HCT116 (cell line): Measurements from ENCODE around the gene KIAA2012.

Source experiments
- EZH2phosphoT487 ChIP-seq: fragments of 200-600 bp; IDR thresholded peaks from 2 replicates; pipeline ENCODE4 v1.6.1; 2018; ENCODE audit warnings: antibody characterized with exemption, borderline replicate concordance
- POLR2A ChIP-seq: IDR thresholded peaks from 2 replicates; pipeline ENCODE4 v1.7.0; 2011; ENCODE audit warnings: borderline replicate concordance; ENCODE audit not compliant: insufficient read depth, insufficient read length; ENCODE audit errors: extremely low read depth
- POLR2AphosphoS5 ChIP-seq: IDR thresholded peaks from 2 replicates; pipeline ENCODE4 v1.6.1; 2011; ENCODE audit warnings: mild to moderate bottlenecking, low read depth, low read length, moderate library complexity
- TCF7L2 ChIP-seq: IDR thresholded peaks from 2 replicates; pipeline ENCODE4 v1.7.0; 2011; ENCODE audit warnings: borderline replicate concordance, inconsistent platforms; ENCODE audit not compliant: insufficient read depth, insufficient read length; ENCODE audit errors: extremely low read depth
- TF ChIP-seq, protein P1 (sequence below), 3 experiments: fragments of 200-600 bp in 1 of 3; sonication (generic) in 1 of 3; IDR thresholded peaks in 2 of 3; conservative IDR thresholded peaks in 1 of 3; 2 replicates each; pipeline ENCODE4 v1.5.1; 2012 to 2017; ENCODE audit warnings: low read depth in 2 of 3, low read length in 2 of 3, antibody characterized with exemption in 1 of 3, borderline replicate concordance in 1 of 3, control low read depth in 1 of 3, mild to moderate bottlenecking in 1 of 3, mixed read lengths in 1 of 3, mixed run types in 1 of 3, moderate library complexity in 1 of 3; ENCODE audit not compliant: insufficient read depth in 1 of 3
- TF ChIP-seq, protein P2 (sequence below): IDR thresholded peaks from 2 replicates; pipeline ENCODE4 v1.6.1; 2012; ENCODE audit warnings: low read depth
- TF ChIP-seq, protein P3 (sequence below): IDR thresholded peaks from 2 replicates; pipeline ENCODE4 v1.6.1; 2012

DNA sequence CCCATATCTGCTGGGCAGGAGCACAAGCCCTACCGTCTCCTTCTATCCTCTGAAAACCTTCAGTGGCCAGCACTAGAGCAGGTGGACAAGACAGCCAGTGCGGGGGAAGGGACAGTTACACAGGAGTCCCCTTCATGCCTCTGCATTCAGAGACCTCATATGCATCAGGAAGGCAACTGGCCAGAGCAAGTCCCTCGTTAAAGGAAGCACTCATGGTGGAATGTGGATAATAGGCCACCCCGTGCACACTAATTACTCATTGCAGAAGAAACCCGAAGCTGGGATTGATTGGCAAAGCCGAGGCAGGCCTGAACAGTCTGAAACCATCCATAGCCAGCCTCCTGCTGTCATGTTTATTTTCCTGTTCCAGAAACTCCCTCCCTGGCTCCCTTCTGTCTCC is 11.2 kb downstream of the KIAA2012 start:
- no peak for TF ChIP-seq EZH2phosphoT487
- TF ChIP-seq POLR2A = no peak
- no peak for TF ChIP-seq POLR2AphosphoS5
- TF ChIP-seq, protein P1, sequence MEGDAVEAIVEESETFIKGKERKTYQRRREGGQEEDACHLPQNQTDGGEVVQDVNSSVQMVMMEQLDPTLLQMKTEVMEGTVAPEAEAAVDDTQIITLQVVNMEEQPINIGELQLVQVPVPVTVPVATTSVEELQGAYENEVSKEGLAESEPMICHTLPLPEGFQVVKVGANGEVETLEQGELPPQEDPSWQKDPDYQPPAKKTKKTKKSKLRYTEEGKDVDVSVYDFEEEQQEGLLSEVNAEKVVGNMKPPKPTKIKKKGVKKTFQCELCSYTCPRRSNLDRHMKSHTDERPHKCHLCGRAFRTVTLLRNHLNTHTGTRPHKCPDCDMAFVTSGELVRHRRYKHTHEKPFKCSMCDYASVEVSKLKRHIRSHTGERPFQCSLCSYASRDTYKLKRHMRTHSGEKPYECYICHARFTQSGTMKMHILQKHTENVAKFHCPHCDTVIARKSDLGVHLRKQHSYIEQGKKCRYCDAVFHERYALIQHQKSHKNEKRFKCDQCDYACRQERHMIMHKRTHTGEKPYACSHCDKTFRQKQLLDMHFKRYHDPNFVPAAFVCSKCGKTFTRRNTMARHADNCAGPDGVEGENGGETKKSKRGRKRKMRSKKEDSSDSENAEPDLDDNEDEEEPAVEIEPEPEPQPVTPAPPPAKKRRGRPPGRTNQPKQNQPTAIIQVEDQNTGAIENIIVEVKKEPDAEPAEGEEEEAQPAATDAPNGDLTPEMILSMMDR (IDR thresholded peaks at IDR 0.05 in 2 of 3, conservative IDR thresholded peaks at IDR 0.05 in 1 of 3; ENCODE audit: borderline replicate concordance in 1 of 3, insufficient read depth in 1 of 3, low read depth in 2 of 3, low read length in 2 of 3) = no peak
- TF ChIP-seq, protein P2, sequence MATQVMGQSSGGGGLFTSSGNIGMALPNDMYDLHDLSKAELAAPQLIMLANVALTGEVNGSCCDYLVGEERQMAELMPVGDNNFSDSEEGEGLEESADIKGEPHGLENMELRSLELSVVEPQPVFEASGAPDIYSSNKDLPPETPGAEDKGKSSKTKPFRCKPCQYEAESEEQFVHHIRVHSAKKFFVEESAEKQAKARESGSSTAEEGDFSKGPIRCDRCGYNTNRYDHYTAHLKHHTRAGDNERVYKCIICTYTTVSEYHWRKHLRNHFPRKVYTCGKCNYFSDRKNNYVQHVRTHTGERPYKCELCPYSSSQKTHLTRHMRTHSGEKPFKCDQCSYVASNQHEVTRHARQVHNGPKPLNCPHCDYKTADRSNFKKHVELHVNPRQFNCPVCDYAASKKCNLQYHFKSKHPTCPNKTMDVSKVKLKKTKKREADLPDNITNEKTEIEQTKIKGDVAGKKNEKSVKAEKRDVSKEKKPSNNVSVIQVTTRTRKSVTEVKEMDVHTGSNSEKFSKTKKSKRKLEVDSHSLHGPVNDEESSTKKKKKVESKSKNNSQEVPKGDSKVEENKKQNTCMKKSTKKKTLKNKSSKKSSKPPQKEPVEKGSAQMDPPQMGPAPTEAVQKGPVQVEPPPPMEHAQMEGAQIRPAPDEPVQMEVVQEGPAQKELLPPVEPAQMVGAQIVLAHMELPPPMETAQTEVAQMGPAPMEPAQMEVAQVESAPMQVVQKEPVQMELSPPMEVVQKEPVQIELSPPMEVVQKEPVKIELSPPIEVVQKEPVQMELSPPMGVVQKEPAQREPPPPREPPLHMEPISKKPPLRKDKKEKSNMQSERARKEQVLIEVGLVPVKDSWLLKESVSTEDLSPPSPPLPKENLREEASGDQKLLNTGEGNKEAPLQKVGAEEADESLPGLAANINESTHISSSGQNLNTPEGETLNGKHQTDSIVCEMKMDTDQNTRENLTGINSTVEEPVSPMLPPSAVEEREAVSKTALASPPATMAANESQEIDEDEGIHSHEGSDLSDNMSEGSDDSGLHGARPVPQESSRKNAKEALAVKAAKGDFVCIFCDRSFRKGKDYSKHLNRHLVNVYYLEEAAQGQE = no peak
- TF ChIP-seq TCF7L2 = no peak
- TF ChIP-seq, protein P3, sequence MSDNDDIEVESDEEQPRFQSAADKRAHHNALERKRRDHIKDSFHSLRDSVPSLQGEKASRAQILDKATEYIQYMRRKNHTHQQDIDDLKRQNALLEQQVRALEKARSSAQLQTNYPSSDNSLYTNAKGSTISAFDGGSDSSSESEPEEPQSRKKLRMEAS = no peak
